Tibial nerve (tissue), 3 donors: ENCODE data around the gene TMEM135.

Experiments used
- POLR2A ChIP-seq, 2 donors: fragments of 450-650 bp; IDR thresholded peaks; one replicate each; pipeline ENCODE4 v1.6.1; 2017; ENCODE audit warnings: antibody characterized with exemption in 2 of 2, mild to moderate bottlenecking in 2 of 2, moderate library complexity in 2 of 2
- TF ChIP-seq, protein P1 (sequence below), 5 experiments: fragments of 200-600 bp in 3 of 5; fragments of 450-650 bp in 2 of 5; sonication (generic) in 3 of 5; IDR thresholded peaks; one replicate each; pipeline ENCODE4 v1.5.1; 2016 to 2019; ENCODE audit warnings: antibody characterized with exemption in 5 of 5, mild to moderate bottlenecking in 3 of 5, moderate library complexity in 2 of 5

DNA sequence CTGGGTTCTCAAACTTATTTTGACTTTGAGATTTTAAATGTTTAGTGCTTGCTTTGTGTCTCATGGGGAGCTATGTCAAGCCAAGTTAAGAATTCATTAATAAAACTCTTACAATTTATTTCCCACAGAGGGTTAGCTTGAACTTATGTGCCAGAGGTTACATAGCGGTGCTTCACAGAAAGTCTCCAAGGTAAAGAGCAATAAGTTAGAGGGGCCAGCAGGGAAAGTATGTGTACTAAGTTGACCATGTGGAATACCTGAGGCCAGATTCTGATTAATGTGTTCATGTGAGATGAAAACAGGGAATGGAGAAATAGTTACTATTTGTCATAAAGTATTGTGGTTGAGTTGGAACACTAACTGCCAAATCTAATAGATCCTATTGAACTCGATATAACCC lies 149.3 kb downstream of the TMEM135 start:
- TF ChIP-seq, protein P1, sequence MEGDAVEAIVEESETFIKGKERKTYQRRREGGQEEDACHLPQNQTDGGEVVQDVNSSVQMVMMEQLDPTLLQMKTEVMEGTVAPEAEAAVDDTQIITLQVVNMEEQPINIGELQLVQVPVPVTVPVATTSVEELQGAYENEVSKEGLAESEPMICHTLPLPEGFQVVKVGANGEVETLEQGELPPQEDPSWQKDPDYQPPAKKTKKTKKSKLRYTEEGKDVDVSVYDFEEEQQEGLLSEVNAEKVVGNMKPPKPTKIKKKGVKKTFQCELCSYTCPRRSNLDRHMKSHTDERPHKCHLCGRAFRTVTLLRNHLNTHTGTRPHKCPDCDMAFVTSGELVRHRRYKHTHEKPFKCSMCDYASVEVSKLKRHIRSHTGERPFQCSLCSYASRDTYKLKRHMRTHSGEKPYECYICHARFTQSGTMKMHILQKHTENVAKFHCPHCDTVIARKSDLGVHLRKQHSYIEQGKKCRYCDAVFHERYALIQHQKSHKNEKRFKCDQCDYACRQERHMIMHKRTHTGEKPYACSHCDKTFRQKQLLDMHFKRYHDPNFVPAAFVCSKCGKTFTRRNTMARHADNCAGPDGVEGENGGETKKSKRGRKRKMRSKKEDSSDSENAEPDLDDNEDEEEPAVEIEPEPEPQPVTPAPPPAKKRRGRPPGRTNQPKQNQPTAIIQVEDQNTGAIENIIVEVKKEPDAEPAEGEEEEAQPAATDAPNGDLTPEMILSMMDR (IDR thresholded peaks at IDR 0.05), result no peak
- no peak for TF ChIP-seq POLR2A (IDR thresholded peaks at IDR 0.05)
